NCI-H2196 treated with DMSO at 0.1 percent for 48 hours (cell line): Measurements from ENCODE around the gene ACKR3.
A peak's percentile ranks its signal among the peaks of the same experiment; 100 is the strongest.

Experiments used
- DNase-seq: peaks from one replicate; lab custom pipeline; 2025; ENCODE audit not compliant: unreplicated experiment; lab: John Stamatoyannopoulos, UW

ACKR3 gene

GRCh38 chr2:236568068-236568921, 1.3 kb upstream of the ACKR3 start:
- DNase-seq: no peak

- no peak for DNase-seq
These were observed 578 bp upstream of the ACKR3 start for GRCh38 chr2:236568922-236569572.

- no peak for DNase-seq
These were observed 650 bp downstream of the ACKR3 start for GRCh38 chr2:236570081-236570868.

GRCh38 chr2:236571145-236571544, 1.5 kb downstream of the ACKR3 start:
- DNase-seq: no peak

- DNase-seq: no peak
These were observed 2.9 kb downstream of the ACKR3 start for GRCh38 chr2:236572482-236572881.

- DNase-seq: no peak
These were observed 3.7 kb downstream of the ACKR3 start for GRCh38 chr2:236573066-236573929.

GRCh38 chr2:236574000-236574399, 4.4 kb downstream of the ACKR3 start:
- no peak for DNase-seq

GRCh38 chr2:236574424-236575145, 5.0 kb downstream of the ACKR3 start:
- DNase-seq: no peak

GRCh38 chr2:236575510-236575909, 5.9 kb downstream of the ACKR3 start:
- DNase-seq: no peak

- DNase-seq: no peak
These were observed 6.5 kb downstream of the ACKR3 start for GRCh38 chr2:236576087-236576486.

GRCh38 chr2:236576953-236577352, 7.3 kb downstream of the ACKR3 start:
- peak; percentile 26 for DNase-seq

- no peak for DNase-seq
These were observed 8.1 kb downstream of the ACKR3 start for GRCh38 chr2:236577481-236578410.

GRCh38 chr2:236578411-236578846, 8.8 kb downstream of the ACKR3 start:
- no peak for DNase-seq

GRCh38 chr2:236579048-236579745, 9.6 kb downstream of the ACKR3 start:
- peak; percentile 46 for DNase-seq

GRCh38 chr2:236579746-236580315, 10.2 kb downstream of the ACKR3 start:
- DNase-seq: no peak

GRCh38 chr2:236580746-236581355, 11.2 kb downstream of the ACKR3 start:
- no peak for DNase-seq

- DNase-seq: no peak
These were observed 11.9 kb downstream of the ACKR3 start for GRCh38 chr2:236581546-236581945.

- no peak for DNase-seq
These were observed 13.3 kb downstream of the ACKR3 start for GRCh38 chr2:236582968-236583367.
